Panc1 (cell line): ENCODE measurements around the gene RELL1. TPM values are rescaled to one million over a fixed set of nuclear protein-coding genes. Genes with fewer than 3 reads are reported as not detected.

Experiments used
- ATAC-seq: fragments of 200-7000 bp; cut with Tn5 transposase; 2 replicates; pipeline ENCODE4 v1.9.1; 2020; ENCODE audit warnings: mild to moderate bottlenecking, moderate library complexity
- BruUV-seq: library from RNA; stranded (reverse); fragments of 400-500 nt; replicated peaks from 2 replicates; lab custom pipeline; 2021; lab: Mats Ljungman, UMichigan
- CTCF ChIA-PET: fragments of 300-600 bp; sonication (Branson Sonifier 250); formaldehyde crosslinking; loops from one replicate; lab custom pipeline; 2022; ENCODE audit warnings: antibody characterized with exemption; lab: Charles Lee
- POLR2A ChIA-PET: fragments of 300-600 bp; sonication (Branson Sonifier 250); formaldehyde crosslinking; loops from one replicate; lab custom pipeline; 2022; ENCODE audit warnings: antibody characterized with exemption; lab: Charles Lee
- DNase-seq: peaks from one replicate; pipeline ENCODE4 v3.0.0-alpha.2; 2010; ENCODE audit warnings: low read depth, low spot score
- H3K27ac ChIP-seq: 2 replicates; pipeline ENCODE4 v1.5.1; 2011; ENCODE audit warnings: mild to moderate bottlenecking, low read length, inconsistent platforms
- H3K27me3 ChIP-seq: fragments of 200-500 bp; sonication (Bioruptor generic); 2 replicates; pipeline ENCODE4 v1.6.0; 2014; ENCODE audit warnings: low read length, inconsistent platforms; ENCODE audit not compliant: control insufficient read depth, insufficient read depth
- H3K36me3 ChIP-seq: fragments of 200-500 bp; sonication (Bioruptor generic); 2 replicates; pipeline ENCODE4 v1.5.1; 2014; ENCODE audit warnings: inconsistent platforms, mild to moderate bottlenecking, low read length, moderate library complexity; ENCODE audit not compliant: control insufficient read depth, insufficient read depth
- H3K4me1 ChIP-seq: 2 replicates; pipeline ENCODE4 v1.5.1; 2011; ENCODE audit warnings: inconsistent platforms, mild to moderate bottlenecking, low read length, moderate library complexity; ENCODE audit not compliant: control insufficient read depth, insufficient read depth
- H3K4me3 ChIP-seq, 2 experiments: 2 replicates each; pipeline ENCODE4 v1.5.1; 2011 to 2012; ENCODE audit warnings: low read depth in 2 of 2, low read length in 2 of 2, mild to moderate bottlenecking in 2 of 2, inconsistent platforms in 1 of 2, moderate library complexity in 1 of 2
- H3K9me3 ChIP-seq: fragments of 200-500 bp; sonication (Bioruptor generic); 2 replicates; pipeline ENCODE4 v1.5.1; 2014; ENCODE audit warnings: low read depth, mild to moderate bottlenecking, inconsistent platforms, low read length, moderate library complexity; ENCODE audit not compliant: control insufficient read depth, insufficient read depth
- CTCF ChIP-seq: fragments of 450-650 bp; IDR thresholded peaks from 2 replicates; pipeline ENCODE4 v1.5.1; 2017; ENCODE audit warnings: mild to moderate bottlenecking
- POLR2AphosphoS5 ChIP-seq: IDR thresholded peaks from 2 replicates; pipeline ENCODE4 v1.6.1; 2012; ENCODE audit warnings: mild to moderate bottlenecking, low read depth, low read length, moderate library complexity
- REST ChIP-seq, 2 experiments: IDR thresholded peaks; 2 replicates each; pipeline ENCODE4 v1.6.1; 2011 to 2012; ENCODE audit warnings: low read depth in 2 of 2, control low read depth in 1 of 2, low read length in 1 of 2, mild to moderate bottlenecking in 1 of 2, moderate library complexity in 1 of 2; ENCODE audit not compliant: insufficient read depth in 1 of 2
- SIN3A ChIP-seq: IDR thresholded peaks from 2 replicates; pipeline ENCODE4 v1.6.1; 2012; ENCODE audit warnings: low read depth, mild to moderate bottlenecking, low read length, moderate library complexity, borderline replicate concordance; ENCODE audit not compliant: insufficient read depth
- TCF7L2 ChIP-seq: IDR thresholded peaks from 2 replicates; pipeline ENCODE4 v1.6.1; 2011; ENCODE audit warnings: mild to moderate bottlenecking, low read depth, low read length, inconsistent platforms
- in situ Hi-C: cut with HindIII; loops from 2 replicates; pipeline ENCODE4 v1.10.0; 2016; ENCODE audit warnings: low sequenced_read_pairs, low pct_unique_long_range_greater_than_20kb
- intact Hi-C: fragments of 100-400 bp; cut with micrococcal nuclease; formaldehyde crosslinking; loops from one replicate; pipeline ENCODE4 v1.10.0; 2022; ENCODE audit not compliant: unreplicated experiment
- total RNA-seq: library from RNA; stranded (reverse); gene quantifications from one replicate; pipeline ENCODE4 v1.2.1, GENCODE V29; 2021; ENCODE audit not compliant: unreplicated experiment

RELL1 gene
- total RNA-seq, 1 experiment from 2014 or later, result 29.1 TPM

- CTCF ChIA-PET, result no interaction called here
Measured at GRCh38 chr4:37685823-37686372, 278 bp downstream of the RELL1 start.

GRCh38 chr4:37685161-37685822 lies 884 bp downstream of the RELL1 start:
- Histone ChIP-seq H3K27ac (peak overlapping the region; percentile 78), H3K4me3 (peak overlapping the region; percentile 66 to 68), H3K27me3 (no peaks in the 10 kb centered on the region), H3K9me3 (no peaks in the 10 kb centered on the region), H3K4me1 (peaks cover 9% of the 10 kb centered on the region; the same call in 1 of the 2 replicates), H3K36me3 (no peaks in the 10 kb centered on the region)
- DNase-seq (no peak), ATAC-seq (no peak)
- intact Hi-C loops (no loop called here), in situ Hi-C loops (no loop called here)
- ChIA-PET POLR2A (interaction anchor here (0.7 kb wide), 1 partner anchor 19 kb away, joined by 4 read pairs; no protein-coding TSS in a partner anchor), CTCF (no interaction called here)
- TF ChIP-seq SIN3A (no peak), CTCF (no peak), REST (IDR thresholded peaks at IDR 0.05; ENCODE audit: insufficient read depth in 1 of 2, low read depth in 2 of 2, low read length in 1 of 2) (no peak), TCF7L2 (no peak)
- TSS peak; percentile 79 for BruUV-seq

More at GRCh38 chr4:37685823-37686372, 278 bp downstream of the RELL1 start:
- POLR2A ChIA-PET, result no interaction called here
- ATAC-seq (peak; percentile 39), DNase-seq (no peak)
- in situ Hi-C loops (no loop called here), intact Hi-C loops (no loop called here)
- Histone ChIP-seq H3K36me3 (no peaks in the 10 kb centered on the region), H3K27me3 (no peaks in the 10 kb centered on the region), H3K27ac (peak overlapping the region; percentile 78), H3K9me3 (no peaks in the 10 kb centered on the region), H3K4me1 (peaks cover 9% of the 10 kb centered on the region; the same call in 1 of the 2 replicates), H3K4me3 (peak overlapping the region; percentile 66 to 68)
- TF ChIP-seq POLR2AphosphoS5, result no peak
- TF ChIP-seq TCF7L2, result peak; percentile 85
- 0 out of 2 replicates have a peak, but pooled peaks have one; percentile 34 for TF ChIP-seq SIN3A
- TF ChIP-seq CTCF, result no peak
- no peak for TF ChIP-seq REST (IDR thresholded peaks at IDR 0.05; ENCODE audit: insufficient read depth in 1 of 2, low read depth in 2 of 2, low read length in 1 of 2)
- no TSS peak for BruUV-seq
